Progenitor cell of endocrine pancreas (in vitro differentiated cells): ENCODE data around the gene BPIFB1. TPM values are rescaled to one million over a fixed set of nuclear protein-coding genes. Genes with fewer than 3 reads are reported as not detected.

Experiments
- DNase-seq: peaks from one replicate; pipeline ENCODE4 v3.0.0; 2021; ENCODE audit warnings: low spot score; ENCODE audit not compliant: unreplicated experiment
- H3K27ac Mint-ChIP-seq: 2 replicates; pipeline ENCODE4 v1.8.0; 2021; ENCODE audit warnings: mild to moderate bottlenecking, moderate library complexity, mixed read lengths
- H3K27me3 Mint-ChIP-seq: 2 replicates; pipeline ENCODE4 v1.8.0; 2021; ENCODE audit warnings: mixed read lengths
- H3K36me3 Mint-ChIP-seq: 2 replicates; pipeline ENCODE4 v1.8.0; 2022; ENCODE audit warnings: mixed read lengths; ENCODE audit not compliant: insufficient read depth
- H3K4me1 Mint-ChIP-seq: 2 replicates; pipeline ENCODE4 v1.8.0; 2021; ENCODE audit warnings: low read depth, mixed read lengths
- H3K4me3 Mint-ChIP-seq: 2 replicates; pipeline ENCODE4 v1.8.0; 2021; ENCODE audit warnings: low read depth, mild to moderate bottlenecking, moderate library complexity, mixed read lengths
- H3K9me3 Mint-ChIP-seq: 2 replicates; pipeline ENCODE4 v1.8.0; 2021; ENCODE audit warnings: low read depth, mixed read lengths
- total RNA-seq: library from RNA; stranded (reverse); gene quantifications from 2 replicates; pipeline ENCODE4 v1.2.1, GENCODE V29; 2021
- TF ChIP-seq, protein P1 (sequence below): fragments of 200-600 bp; sonication (generic); IDR thresholded peaks from one replicate; pipeline ENCODE4 v1.5.0; 2021; ENCODE audit warnings: antibody characterized with exemption, mild to moderate bottlenecking; ENCODE audit not compliant: unreplicated experiment

BPIFB1 gene
- total RNA-seq, 1 donor from 2014 or later, result not detected

DNA sequence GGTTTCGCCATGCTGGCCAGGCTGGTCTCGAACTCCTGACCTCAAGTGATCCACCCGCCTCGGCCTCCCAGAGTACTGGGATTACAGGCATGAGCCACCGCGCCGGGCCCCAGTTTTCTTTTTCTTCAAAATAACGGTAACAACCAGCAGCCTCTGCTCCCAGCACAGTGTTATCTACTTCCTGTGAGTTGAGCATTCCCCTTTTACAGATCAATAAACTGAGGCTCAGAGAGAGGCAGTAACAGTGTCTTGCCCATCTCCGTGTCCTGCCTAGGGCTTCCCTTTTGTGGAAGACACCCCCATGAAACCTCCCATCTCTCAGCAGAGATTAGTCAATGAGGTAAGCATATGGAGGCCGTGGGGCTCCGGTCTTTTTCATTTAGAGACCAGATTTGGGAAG is 29.6 kb downstream of the BPIFB1 start:
- Mint-ChIP-seq H3K27me3 (peaks cover 10% of the 10 kb centered on the region), H3K9me3 (peaks cover 3% of the 10 kb centered on the region)

DNA sequence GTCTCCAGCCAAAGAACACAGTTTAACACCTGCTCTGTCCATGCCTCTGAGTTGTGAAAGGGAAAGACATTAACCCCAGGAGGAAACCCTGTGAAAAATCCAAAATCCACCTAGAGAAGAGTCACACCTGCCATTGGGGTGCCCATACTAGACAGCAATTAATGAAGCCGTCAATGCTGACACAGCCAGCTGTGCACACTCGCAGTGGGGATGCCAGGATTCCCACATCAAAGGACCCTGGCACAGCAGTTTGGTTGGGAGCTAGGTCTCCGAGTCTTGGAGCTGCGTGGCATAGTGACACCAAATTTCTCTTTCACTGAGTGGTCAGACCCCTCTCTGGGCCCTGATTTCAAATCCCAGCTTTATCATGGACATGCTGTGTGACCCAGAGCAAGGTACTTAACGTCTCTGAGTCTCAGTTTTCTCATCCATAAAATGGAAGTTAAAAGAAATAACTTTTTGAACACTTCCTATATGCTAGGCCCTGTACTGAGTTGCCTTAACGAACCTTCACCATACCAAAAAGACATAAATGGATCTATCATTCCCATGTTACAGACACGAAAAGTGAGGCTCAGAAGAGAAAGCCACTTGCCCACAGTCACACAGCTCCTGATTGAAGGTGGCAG is 30.8 kb downstream of the BPIFB1 start:
- no peak for DNase-seq
- Mint-ChIP-seq H3K36me3 (no peaks in the 10 kb centered on the region), H3K27me3 (peaks cover 17% of the 10 kb centered on the region), H3K27ac (no peak overlapping the region), H3K9me3 (no peaks in the 10 kb centered on the region), H3K4me3 (no peak overlapping the region), H3K4me1 (no peaks in the 10 kb centered on the region)
- TF ChIP-seq, protein P1, sequence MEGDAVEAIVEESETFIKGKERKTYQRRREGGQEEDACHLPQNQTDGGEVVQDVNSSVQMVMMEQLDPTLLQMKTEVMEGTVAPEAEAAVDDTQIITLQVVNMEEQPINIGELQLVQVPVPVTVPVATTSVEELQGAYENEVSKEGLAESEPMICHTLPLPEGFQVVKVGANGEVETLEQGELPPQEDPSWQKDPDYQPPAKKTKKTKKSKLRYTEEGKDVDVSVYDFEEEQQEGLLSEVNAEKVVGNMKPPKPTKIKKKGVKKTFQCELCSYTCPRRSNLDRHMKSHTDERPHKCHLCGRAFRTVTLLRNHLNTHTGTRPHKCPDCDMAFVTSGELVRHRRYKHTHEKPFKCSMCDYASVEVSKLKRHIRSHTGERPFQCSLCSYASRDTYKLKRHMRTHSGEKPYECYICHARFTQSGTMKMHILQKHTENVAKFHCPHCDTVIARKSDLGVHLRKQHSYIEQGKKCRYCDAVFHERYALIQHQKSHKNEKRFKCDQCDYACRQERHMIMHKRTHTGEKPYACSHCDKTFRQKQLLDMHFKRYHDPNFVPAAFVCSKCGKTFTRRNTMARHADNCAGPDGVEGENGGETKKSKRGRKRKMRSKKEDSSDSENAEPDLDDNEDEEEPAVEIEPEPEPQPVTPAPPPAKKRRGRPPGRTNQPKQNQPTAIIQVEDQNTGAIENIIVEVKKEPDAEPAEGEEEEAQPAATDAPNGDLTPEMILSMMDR, result no peak

More for the DNA sequence above, 29.6 kb downstream of the BPIFB1 start:
- Mint-ChIP-seq H3K36me3 (no peaks in the 10 kb centered on the region), H3K27ac (no peak overlapping the region), H3K4me3 (no peak overlapping the region), H3K4me1 (no peaks in the 10 kb centered on the region)
- TF ChIP-seq, protein P1, result no peak
- DNase-seq, result no peak

DNA sequence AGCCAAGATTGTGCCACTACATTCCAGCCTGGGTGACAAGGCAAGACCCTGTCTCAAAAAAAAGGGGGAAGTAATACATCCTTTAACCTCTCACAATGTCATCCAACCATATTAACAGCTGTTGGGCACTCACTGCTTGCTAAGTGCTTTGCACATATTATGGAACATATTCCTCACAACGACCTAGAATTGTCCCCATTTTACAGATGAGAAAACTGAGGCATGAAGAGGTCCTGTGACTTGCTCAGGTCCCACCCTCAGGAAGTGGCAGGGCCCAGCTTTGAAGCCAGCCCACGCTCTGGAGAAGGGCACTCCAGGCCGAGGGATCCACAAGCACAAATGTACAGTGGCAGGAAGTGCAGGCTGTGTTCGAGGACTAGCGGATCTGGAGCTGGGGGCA is 33.3 kb downstream of the BPIFB1 start:
- H3K27me3 Mint-ChIP-seq, result peaks cover 24% of the 10 kb centered on the region
- H3K4me1 Mint-ChIP-seq, result no peaks in the 10 kb centered on the region
- no peak overlapping the region for H3K27ac Mint-ChIP-seq
- H3K4me3 Mint-ChIP-seq, result no peak overlapping the region
- no peaks in the 10 kb centered on the region for H3K9me3 Mint-ChIP-seq
- DNase-seq, result no peak
- no peaks in the 10 kb centered on the region for H3K36me3 Mint-ChIP-seq
- TF ChIP-seq, protein P1, result no peak

DNA sequence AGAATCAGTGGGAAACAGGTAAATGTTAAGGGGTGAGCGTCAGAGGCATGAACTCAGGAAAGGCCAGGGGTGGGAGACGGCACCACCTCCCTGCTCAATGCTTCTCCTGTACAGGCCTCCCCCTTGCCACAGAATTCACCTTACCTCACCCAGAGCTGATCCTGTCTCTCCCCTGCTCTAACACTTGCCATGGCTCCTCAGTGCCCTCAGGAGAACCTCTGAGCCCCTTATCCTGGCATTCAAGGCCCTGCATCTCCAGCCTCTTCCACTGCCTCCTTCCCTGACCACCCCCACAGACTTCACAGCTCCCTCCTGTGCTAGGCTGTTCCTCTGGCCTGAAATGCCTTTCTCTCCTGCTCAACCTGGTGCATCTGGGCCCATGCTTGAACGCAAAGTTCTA is 33.9 kb downstream of the BPIFB1 start:
- no peaks in the 10 kb centered on the region for H3K9me3 Mint-ChIP-seq
- H3K4me1 Mint-ChIP-seq, result no peaks in the 10 kb centered on the region
- no peaks in the 10 kb centered on the region for H3K36me3 Mint-ChIP-seq

DNA sequence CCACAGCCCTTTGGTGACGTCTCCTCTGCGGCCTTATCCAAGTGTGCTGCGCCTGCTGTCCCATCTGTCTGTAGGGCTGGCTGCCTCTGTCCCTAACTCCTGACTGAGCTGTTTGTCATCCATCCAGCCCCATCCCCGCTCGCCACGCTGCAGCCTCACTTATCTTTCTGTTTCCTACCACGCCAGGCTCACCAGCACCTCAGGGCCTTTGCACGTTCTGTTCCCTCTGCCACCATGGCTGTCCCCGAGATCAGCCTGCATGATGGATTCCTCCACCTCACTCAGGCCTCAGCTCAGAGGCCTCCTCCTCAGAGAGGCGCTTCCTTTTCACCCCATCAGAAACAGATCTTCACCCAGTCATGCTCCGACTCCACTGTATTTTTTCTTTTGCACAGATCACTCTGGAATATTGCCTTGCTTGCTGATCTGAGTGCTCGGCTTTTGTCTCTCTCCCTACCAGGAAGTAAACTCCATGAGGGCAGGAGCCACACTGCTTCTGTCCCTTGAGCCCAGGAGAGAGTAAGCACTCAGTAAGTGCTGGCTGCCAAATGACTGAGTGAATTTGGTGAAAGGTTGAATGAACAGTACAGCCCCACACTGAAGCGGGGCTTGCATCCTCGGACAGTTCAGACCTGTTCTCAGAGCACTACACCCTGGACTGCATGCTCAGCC is 34.5 kb downstream of the BPIFB1 start:
- no peaks in the 10 kb centered on the region for H3K9me3 Mint-ChIP-seq
- H3K27ac Mint-ChIP-seq, result no peak overlapping the region

More for the DNA sequence above, 33.9 kb downstream of the BPIFB1 start:
- no peak for DNase-seq
- no peak overlapping the region for H3K4me3 Mint-ChIP-seq
- peaks cover 24% of the 10 kb centered on the region for H3K27me3 Mint-ChIP-seq
- H3K27ac Mint-ChIP-seq, result no peak overlapping the region
- TF ChIP-seq, protein P1, result no peak

More for the DNA sequence above, 34.5 kb downstream of the BPIFB1 start:
- no peaks in the 10 kb centered on the region for H3K36me3 Mint-ChIP-seq
- no peaks in the 10 kb centered on the region for H3K4me1 Mint-ChIP-seq
- H3K27me3 Mint-ChIP-seq, result peaks cover 27% of the 10 kb centered on the region
- H3K4me3 Mint-ChIP-seq, result no peak overlapping the region
- DNase-seq, result no peak
- TF ChIP-seq, protein P1, result no peak
